Astrocyte (in vitro differentiated cells and primary cell): ENCODE measurements around the gene DAPK3.

Source experiments
- CTCF ChIP-seq: IDR thresholded peaks from 2 replicates; pipeline ENCODE4 v1.5.1; 2011; ENCODE audit warnings: low read depth, mild to moderate bottlenecking, inconsistent platforms, low read length, moderate library complexity; ENCODE audit not compliant: insufficient read depth
- EZH2 ChIP-seq: IDR thresholded peaks from 2 replicates; pipeline ENCODE4 v1.6.1; 2012; ENCODE audit warnings: mild to moderate bottlenecking, low read length, inconsistent platforms; ENCODE audit not compliant: insufficient read depth

DNA sequence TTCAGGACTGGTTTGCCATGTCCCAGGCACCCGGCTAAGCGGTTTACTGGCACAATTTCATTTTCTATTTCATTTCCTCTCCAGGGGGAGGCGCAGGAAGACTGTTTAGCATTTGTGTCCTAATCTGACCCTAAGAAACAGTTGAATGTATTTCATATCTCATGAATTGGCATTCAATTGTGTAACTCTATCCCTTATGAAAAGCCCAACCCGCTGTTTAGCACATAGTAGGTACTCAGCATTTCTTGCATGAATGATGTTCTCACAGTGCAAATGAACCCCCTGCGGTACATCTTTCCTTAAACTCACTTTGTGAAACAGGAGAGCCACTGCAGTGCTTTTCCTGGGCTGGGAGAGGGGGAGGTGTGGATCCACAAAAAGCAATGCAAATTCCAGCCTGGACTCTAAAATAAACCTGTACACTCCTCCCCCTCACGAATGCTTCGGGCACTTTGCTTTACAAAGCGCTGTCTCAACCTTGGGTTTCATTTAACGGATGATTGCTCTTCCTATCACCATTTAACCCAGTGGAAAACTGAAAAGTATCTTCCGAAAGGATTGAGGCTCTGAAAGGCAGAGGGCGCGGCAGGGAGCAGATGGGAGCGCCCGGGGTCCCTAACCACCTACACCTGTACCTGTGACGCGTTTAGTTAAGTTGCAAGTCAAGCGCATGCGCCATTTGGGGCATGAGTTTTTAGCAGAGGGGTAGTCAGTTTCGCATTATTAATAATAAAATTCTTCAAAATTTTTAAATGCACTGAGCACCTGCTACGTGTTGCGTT, 15.6 kb upstream of the DAPK3 start:
- peak; percentile 51 for TF ChIP-seq CTCF
- no peak for TF ChIP-seq EZH2
